Uterus (tissue), 4 donors: ENCODE measurements around the gene EXOC4. TPM values are rescaled to one million over a fixed set of nuclear protein-coding genes. Genes with fewer than 3 reads are reported as not detected.

ENCODE experiments used
- DNase-seq, 2 donors: peaks; one replicate each; pipeline ENCODE4 v3.0.0-alpha.2; 2019 to 2020
- H3K27ac ChIP-seq, 2 donors: fragments of 200-600 bp; sonication (generic); 1 replicate in 1 of 2; 2 replicates in 1 of 2; pipeline ENCODE4 v1.5.1; 2016 to 2018
- H3K27me3 ChIP-seq, 2 donors: fragments of 200-600 bp; sonication (generic); one replicate each; pipeline ENCODE4 v1.5.1; 2018 to 2019; ENCODE audit warnings: control low read depth in 1 of 2
- H3K36me3 ChIP-seq, 2 donors: fragments of 200-600 bp; sonication (generic); one replicate each; pipeline ENCODE4 v1.5.1; 2019; ENCODE audit warnings: control low read depth in 1 of 2
- H3K4me1 ChIP-seq, 2 donors: fragments of 200-600 bp; sonication (generic); one replicate each; pipeline ENCODE4 v1.5.1; 2018 to 2019; ENCODE audit warnings: control low read depth in 1 of 2
- H3K4me3 ChIP-seq, 2 donors: fragments of 200-600 bp; sonication (generic); 1 replicate in 1 of 2; 2 replicates in 1 of 2; pipeline ENCODE4 v1.5.1; 2018 to 2019; ENCODE audit warnings: mild to moderate bottlenecking in 1 of 2
- H3K9me3 ChIP-seq, 2 donors: fragments of 200-600 bp; sonication (generic); one replicate each; pipeline ENCODE4 v1.5.1; 2019; ENCODE audit warnings: control low read depth in 1 of 2
- POLR2A ChIP-seq, 2 donors: fragments of 450-650 bp; IDR thresholded peaks; one replicate each; pipeline ENCODE4 v1.6.1; 2016; ENCODE audit warnings: antibody characterized with exemption in 2 of 2, mild to moderate bottlenecking in 1 of 2, moderate library complexity in 1 of 2
- intact Hi-C: fragments of 100-400 bp; cut with DNase I; formaldehyde crosslinking; loops from one replicate; pipeline ENCODE4 v1.15.1; 2023; ENCODE audit warnings: low total_unique reads
- total RNA-seq, 4 donors: library from RNA; depleted of rRNA in 3 of 4; stranded (reverse); fragments of >200 nt in 3 of 4; gene quantifications; one replicate each; pipeline versions ENCODE4 v1.1.0 to v1.2.4, GENCODE V29; 2014 to 2023
- TF ChIP-seq, protein P1 (sequence below), 4 experiments: fragments of 200-600 bp in 2 of 4; fragments of 450-650 bp in 2 of 4; sonication (generic) in 2 of 4; IDR thresholded peaks; one replicate each; pipeline ENCODE4 v1.5.1; 2016 to 2019; ENCODE audit warnings: antibody characterized with exemption in 4 of 4, mild to moderate bottlenecking in 2 of 4, moderate library complexity in 1 of 4
- donor health status: DM: yes; HTN: yes; CAD: no.

Gene EXOC4
- total RNA-seq, 4 donors from 2014 or later = 27.2 to 126 (median 65.4) TPM

DNA sequence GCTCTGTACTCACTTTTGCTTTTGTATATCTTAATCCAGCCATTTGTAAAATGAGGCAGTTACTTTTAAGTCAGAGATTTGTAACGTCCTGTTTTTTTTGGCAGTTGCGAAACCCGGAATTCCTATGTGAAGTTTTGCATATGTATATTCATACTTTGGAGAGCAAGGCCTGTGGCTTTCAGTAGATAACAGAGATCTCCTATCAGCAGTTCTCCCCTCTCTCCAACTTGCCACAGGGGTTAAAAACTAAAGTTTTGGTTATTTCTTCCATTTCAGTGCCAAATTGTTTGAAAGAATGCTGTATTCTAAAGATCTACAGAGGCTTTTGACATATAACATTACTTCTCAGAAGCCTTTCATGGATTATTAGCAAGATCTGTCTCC is 102.4 kb downstream of the EXOC4 start:
- no peaks in the 10 kb centered on the region for H3K27me3 ChIP-seq
- TF ChIP-seq, protein P1, sequence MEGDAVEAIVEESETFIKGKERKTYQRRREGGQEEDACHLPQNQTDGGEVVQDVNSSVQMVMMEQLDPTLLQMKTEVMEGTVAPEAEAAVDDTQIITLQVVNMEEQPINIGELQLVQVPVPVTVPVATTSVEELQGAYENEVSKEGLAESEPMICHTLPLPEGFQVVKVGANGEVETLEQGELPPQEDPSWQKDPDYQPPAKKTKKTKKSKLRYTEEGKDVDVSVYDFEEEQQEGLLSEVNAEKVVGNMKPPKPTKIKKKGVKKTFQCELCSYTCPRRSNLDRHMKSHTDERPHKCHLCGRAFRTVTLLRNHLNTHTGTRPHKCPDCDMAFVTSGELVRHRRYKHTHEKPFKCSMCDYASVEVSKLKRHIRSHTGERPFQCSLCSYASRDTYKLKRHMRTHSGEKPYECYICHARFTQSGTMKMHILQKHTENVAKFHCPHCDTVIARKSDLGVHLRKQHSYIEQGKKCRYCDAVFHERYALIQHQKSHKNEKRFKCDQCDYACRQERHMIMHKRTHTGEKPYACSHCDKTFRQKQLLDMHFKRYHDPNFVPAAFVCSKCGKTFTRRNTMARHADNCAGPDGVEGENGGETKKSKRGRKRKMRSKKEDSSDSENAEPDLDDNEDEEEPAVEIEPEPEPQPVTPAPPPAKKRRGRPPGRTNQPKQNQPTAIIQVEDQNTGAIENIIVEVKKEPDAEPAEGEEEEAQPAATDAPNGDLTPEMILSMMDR (IDR thresholded peaks at IDR 0.05) = no peak
- no peak for TF ChIP-seq POLR2A (IDR thresholded peaks at IDR 0.05)
- H3K9me3 ChIP-seq = peaks cover 0 to 11% of the 10 kb centered on the region in 2 donors
- intact Hi-C loops = no loop called here
- H3K4me3 ChIP-seq = no peak overlapping the region
- DNase-seq = no peak
- no peaks in the 10 kb centered on the region for H3K36me3 ChIP-seq
- H3K4me1 ChIP-seq = no peaks in the 10 kb centered on the region
- no peak overlapping the region for H3K27ac ChIP-seq

- TF ChIP-seq, protein P1 (IDR thresholded peaks at IDR 0.05) = no peak
- TF ChIP-seq POLR2A (IDR thresholded peaks at IDR 0.05) = no peak
- intact Hi-C loops = no loop called here
- Histone ChIP-seq H3K4me3 (no peak overlapping the region), H3K27ac (no peak overlapping the region), H3K36me3 (no peaks in the 10 kb centered on the region), H3K4me1 (no peaks in the 10 kb centered on the region), H3K9me3 (peaks cover 0 to 11% of the 10 kb centered on the region in 2 donors), H3K27me3 (no peaks in the 10 kb centered on the region)
- DNase-seq = no peak
These were observed 102.9 kb downstream of the EXOC4 start for GRCh38 chr7:133355822-133356221.

GRCh38 chr7:133358708-133359107 is 105.8 kb downstream of the EXOC4 start:
- no peaks in the 10 kb centered on the region for H3K4me1 ChIP-seq
- DNase-seq = no peak
- H3K4me3 ChIP-seq = no peak overlapping the region
- H3K27ac ChIP-seq = no peak overlapping the region
- no peaks in the 10 kb centered on the region for H3K27me3 ChIP-seq
- intact Hi-C loops = no loop called here
- TF ChIP-seq, protein P1 (IDR thresholded peaks at IDR 0.05) = no peak
- no peak for TF ChIP-seq POLR2A (IDR thresholded peaks at IDR 0.05)
- H3K9me3 ChIP-seq = no peaks in the 10 kb centered on the region
- H3K36me3 ChIP-seq = no peaks in the 10 kb centered on the region

GRCh38 chr7:133359449-133359848 is 106.6 kb downstream of the EXOC4 start:
- Histone ChIP-seq H3K27ac (no peak overlapping the region), H3K4me3 (no peak overlapping the region), H3K9me3 (no peaks in the 10 kb centered on the region), H3K36me3 (no peaks in the 10 kb centered on the region), H3K4me1 (no peaks in the 10 kb centered on the region), H3K27me3 (no peaks in the 10 kb centered on the region)
- intact Hi-C loops = no loop called here
- TF ChIP-seq, protein P1 (IDR thresholded peaks at IDR 0.05) = no peak
- TF ChIP-seq POLR2A (IDR thresholded peaks at IDR 0.05) = no peak
- DNase-seq = no peak

DNA sequence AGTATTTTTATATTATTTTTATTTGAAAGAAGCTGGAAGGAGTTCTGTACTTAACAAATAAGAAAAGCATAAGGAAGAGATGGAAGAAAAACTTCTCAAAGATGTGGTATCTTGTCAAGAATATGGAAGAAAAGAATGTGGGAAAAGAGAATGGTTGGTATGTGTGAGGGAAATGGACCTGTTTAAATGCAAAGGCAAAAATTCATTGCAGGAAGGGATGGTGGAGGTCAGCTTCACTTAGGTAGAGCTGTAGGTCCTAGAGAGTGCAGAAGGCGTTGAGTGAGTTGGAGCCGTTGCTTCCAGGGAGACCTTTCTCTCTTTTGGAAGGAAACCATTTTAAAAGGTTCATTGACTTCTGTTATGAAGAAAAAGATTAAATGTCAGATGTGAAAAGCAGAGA is 107.3 kb downstream of the EXOC4 start:
- TF ChIP-seq, protein P1 (IDR thresholded peaks at IDR 0.05) = no peak
- TF ChIP-seq POLR2A (IDR thresholded peaks at IDR 0.05) = no peak
- Histone ChIP-seq H3K27me3 (no peaks in the 10 kb centered on the region), H3K27ac (no peak overlapping the region), H3K4me1 (no peaks in the 10 kb centered on the region), H3K4me3 (no peak overlapping the region), H3K36me3 (no peaks in the 10 kb centered on the region), H3K9me3 (no peaks in the 10 kb centered on the region)
- DNase-seq = no peak
- intact Hi-C loops = no loop called here
